ENCODE results near the gene DPYSL5. TPM values are rescaled to one million over a fixed set of nuclear protein-coding genes. Genes with fewer than 3 reads are reported as not detected.

DPYSL5 gene
- total RNA-seq, 1 experiment from 2014 or later: not detected

- ChIA-PET POLR2A (no interaction called here), CTCF (interaction anchor here (0.7 to 6.7 kb wide), 2 partner anchors 93 to 1014 kb away, joined by 3 to 82 read pairs; no protein-coding TSS in a partner anchor)
- Mint-ChIP-seq H3K9me3 (ENCODE audit: unreplicated experiment) (no peaks in the 10 kb centered on the region), H3K4me3 (ENCODE audit: unreplicated experiment) (no peak overlapping the region), H3K4me1 (ENCODE audit: insufficient read depth, unreplicated experiment) (peaks cover 7% of the 10 kb centered on the region), H3K27me3 (ENCODE audit: insufficient read depth, unreplicated experiment) (peaks cover 36% of the 10 kb centered on the region), H3K36me3 (ENCODE audit: insufficient read depth, unreplicated experiment) (no peaks in the 10 kb centered on the region), H3K27ac (ENCODE audit: low read depth, unreplicated experiment) (no peak overlapping the region)
- no peak for TF ChIP-seq CTCF (IDR thresholded peaks at IDR 0.05; ENCODE audit: unreplicated experiment)
- intact Hi-C loops (cut with micrococcal nuclease): no loop called here
- BruUV-seq (replicated peaks): no TSS peak
- DNase-seq (ENCODE audit: unreplicated experiment): no peak
Observed at GRCh38 chr2:26938399-26939118, 90.6 kb downstream of the DPYSL5 start.

GRCh38 chr2:26940001-26940400, 92.1 kb downstream of the DPYSL5 start:
- no TSS peak for BruUV-seq (replicated peaks)
- H3K27ac Mint-ChIP-seq (ENCODE audit: low read depth, unreplicated experiment): no peak overlapping the region
- no peaks in the 10 kb centered on the region for H3K9me3 Mint-ChIP-seq (ENCODE audit: unreplicated experiment)
- intact Hi-C loops (cut with micrococcal nuclease): loop anchor here (5.0 kb wide), 1 partner anchor 333 kb away; no protein-coding TSS in a partner anchor
- CTCF ChIA-PET: interaction anchor here (0.7 to 6.7 kb wide), 6 partner anchors 17 to 94 kb away, joined by 3 to 82 read pairs (median 4); no protein-coding TSS in a partner anchor
- no peak for DNase-seq (ENCODE audit: unreplicated experiment)
- peaks cover 26% of the 10 kb centered on the region for H3K27me3 Mint-ChIP-seq (ENCODE audit: insufficient read depth, unreplicated experiment)
- peaks cover 7% of the 10 kb centered on the region for H3K4me1 Mint-ChIP-seq (ENCODE audit: insufficient read depth, unreplicated experiment)
- H3K36me3 Mint-ChIP-seq (ENCODE audit: insufficient read depth, unreplicated experiment): no peaks in the 10 kb centered on the region
- no peak for TF ChIP-seq CTCF (IDR thresholded peaks at IDR 0.05; ENCODE audit: unreplicated experiment)
- no peak overlapping the region for H3K4me3 Mint-ChIP-seq (ENCODE audit: unreplicated experiment)
- POLR2A ChIA-PET: no interaction called here

- ChIA-PET POLR2A (no interaction called here), CTCF (interaction anchor here (0.6 to 6.7 kb wide), 11 partner anchors 8 to 150 kb away, joined by 3 to 82 read pairs (median 3); no protein-coding TSS in a partner anchor)
- TF ChIP-seq CTCF (IDR thresholded peaks at IDR 0.05; ENCODE audit: unreplicated experiment): no peak
- peaks cover 29% of the 10 kb centered on the region for H3K27me3 Mint-ChIP-seq (ENCODE audit: insufficient read depth, unreplicated experiment)
- intact Hi-C loops (cut with micrococcal nuclease): loop anchor here (5.0 kb wide), 1 partner anchor 334 kb away; no protein-coding TSS in a partner anchor
- no peaks in the 10 kb centered on the region for H3K36me3 Mint-ChIP-seq (ENCODE audit: insufficient read depth, unreplicated experiment)
- no peak overlapping the region for H3K27ac Mint-ChIP-seq (ENCODE audit: low read depth, unreplicated experiment)
- no peaks in the 10 kb centered on the region for H3K9me3 Mint-ChIP-seq (ENCODE audit: unreplicated experiment)
- peak; percentile 58 for DNase-seq (ENCODE audit: unreplicated experiment)
- no TSS peak for BruUV-seq (replicated peaks)
- no peak overlapping the region for H3K4me3 Mint-ChIP-seq (ENCODE audit: unreplicated experiment)
- H3K4me1 Mint-ChIP-seq (ENCODE audit: insufficient read depth, unreplicated experiment): peaks cover 7% of the 10 kb centered on the region
Observed at GRCh38 chr2:26941486-26941885, 93.6 kb downstream of the DPYSL5 start.

- Mint-ChIP-seq H3K4me1 (ENCODE audit: insufficient read depth, unreplicated experiment) (peaks cover 7% of the 10 kb centered on the region), H3K36me3 (ENCODE audit: insufficient read depth, unreplicated experiment) (no peaks in the 10 kb centered on the region), H3K27me3 (ENCODE audit: insufficient read depth, unreplicated experiment) (peaks cover 32% of the 10 kb centered on the region), H3K27ac (ENCODE audit: low read depth, unreplicated experiment) (no peak overlapping the region), H3K4me3 (ENCODE audit: unreplicated experiment) (no peak overlapping the region), H3K9me3 (ENCODE audit: unreplicated experiment) (no peaks in the 10 kb centered on the region)
- BruUV-seq (replicated peaks): no TSS peak
- POLR2A ChIA-PET: no interaction called here
- peak; percentile 68 for TF ChIP-seq CTCF (IDR thresholded peaks at IDR 0.05; ENCODE audit: unreplicated experiment)
- intact Hi-C loops (cut with micrococcal nuclease): loop anchor here (1.0 to 5.0 kb wide), 2 partner anchors 96 to 335 kb away; no protein-coding TSS in a partner anchor
- CTCF ChIA-PET: interaction anchor here (0.6 to 6.7 kb wide), 17 partner anchors 8 to 331 kb away, joined by 3 to 82 read pairs (median 4); no protein-coding TSS in a partner anchor
- peak; percentile 63 for DNase-seq (ENCODE audit: unreplicated experiment)
Observed at GRCh38 chr2:26942543-26943295, 94.8 kb downstream of the DPYSL5 start.
